Transverse colon (tissue), 4 donors: ENCODE results near the gene RIPOR1. TPM values are rescaled to one million over a fixed set of nuclear protein-coding genes. Genes with fewer than 3 reads are reported as not detected.
A peak's percentile ranks its signal among the peaks of the same experiment; 100 is the strongest.

Experiments
- DNase-seq: peaks from one replicate; pipeline ENCODE4 v3.0.0-alpha.2; 2019
- H3K27ac ChIP-seq, 4 donors: fragments of 200-600 bp; sonication (generic); 2 replicates each; pipeline ENCODE4 v1.5.1; 2016 to 2018; ENCODE audit warnings: inconsistent platforms in 4 of 4
- H3K27me3 ChIP-seq: fragments of 200-600 bp; sonication (generic); 2 replicates; pipeline ENCODE4 v1.5.1; 2017; ENCODE audit warnings: inconsistent platforms
- H3K36me3 ChIP-seq, 4 donors: fragments of 200-600 bp; sonication (generic); 2 replicates each; pipeline ENCODE4 v1.5.1; 2017 to 2019; ENCODE audit warnings: inconsistent platforms in 4 of 4
- H3K4me1 ChIP-seq, 4 donors: fragments of 200-600 bp; sonication (generic); 2 replicates each; pipeline ENCODE4 v1.5.1; 2017 to 2020; ENCODE audit warnings: inconsistent platforms in 4 of 4
- H3K4me3 ChIP-seq, 4 donors: fragments of 200-600 bp; sonication (generic); 1 replicate in 1 of 4; 2 replicates in 3 of 4; pipeline versions ENCODE4 v1.5.1 to v1.6.1; 2017 to 2019; ENCODE audit warnings: inconsistent platforms in 4 of 4
- H3K9me3 ChIP-seq, 2 donors: fragments of 200-600 bp; sonication (generic); 2 replicates each; pipeline ENCODE4 v1.5.1; 2017 to 2019; ENCODE audit warnings: inconsistent platforms in 2 of 2
- CTCF ChIP-seq, 5 experiments: fragments of 200-600 bp in 3 of 5; fragments of 450-650 bp in 2 of 5; sonication (generic) in 3 of 5; IDR thresholded peaks; 1 replicate in 2 of 5; 2 replicates in 3 of 5; pipeline ENCODE4 v1.5.1; 2016 to 2017; ENCODE audit warnings: antibody characterized with exemption in 5 of 5, inconsistent platforms in 3 of 5, mild to moderate bottlenecking in 2 of 5, moderate library complexity in 1 of 5
- EP300 ChIP-seq: sonication (generic); formaldehyde crosslinking; IDR thresholded peaks from one replicate; pipeline ENCODE4 v1.6.1; 2017; ENCODE audit warnings: antibody characterized with exemption, low read depth
- POLR2A ChIP-seq: fragments of 450-650 bp; IDR thresholded peaks from one replicate; pipeline ENCODE4 v1.6.1; 2016; ENCODE audit warnings: antibody characterized with exemption, mild to moderate bottlenecking, moderate library complexity
- POLR2AphosphoS5 ChIP-seq, 3 donors: sonication (generic); formaldehyde crosslinking; IDR thresholded peaks; one replicate each; pipeline ENCODE4 v1.6.1; 2016; ENCODE audit warnings: antibody characterized with exemption in 3 of 3
- WGBS, 2 donors: methylation state at CpG; one replicate each; pipeline ENCODE4 v1.1.5; 2018; ENCODE audit warnings: low coverage in 1 of 2; 5-methylcytosine and 5-hydroxymethylcytosine counted together
- in situ Hi-C, 4 donors: fragments of 200-750 bp; cut with MboI; loops; one replicate each; pipeline versions ENCODE4 v1.15.0 to v1.15.1; 2017; ENCODE audit warnings: low sequenced_read_pairs in 3 of 4, low pct_ligation_motif_present in 1 of 4, low pct_unique_long_range_greater_than_20kb in 1 of 4
- intact Hi-C: fragments of 100-400 bp; cut with DNase I; formaldehyde crosslinking; loops from one replicate; pipeline ENCODE4 v1.15.1; 2023; ENCODE audit warnings: low total_unique reads
- total RNA-seq, 4 donors: library from RNA; depleted of rRNA; stranded (reverse); fragments of >200 nt; gene quantifications; one replicate each; pipeline ENCODE4 v1.1.0, GENCODE V29; 2016

RIPOR1 gene
- total RNA-seq, 4 donors from 2014 or later, result 11.2 to 141 (median 24.1) TPM

GRCh38 chr16:67551972-67552371 lies 23.3 kb downstream of the RIPOR1 start:
- H3K4me1 ChIP-seq, result peaks cover 7 to 20% (median 14%) of the 10 kb centered on the region in 4 donors
- no peak for DNase-seq
- intact Hi-C loops, result no loop called here
- no peak overlapping the region for H3K4me3 ChIP-seq
- in situ Hi-C loops, result loop anchor here in 3 of 4 donors (10.0 to 25.0 kb wide), 2 partner anchors 93 to 110 kb away; partner anchors contain the start of genes ACD (in 2 of the 3), C16orf86 (in 2 of the 3), ENKD1 (in 2 of the 3) and PARD6A (in 2 of the 3)
- peak overlapping the region in 2 of 4 donors; percentile 16 to 17 for H3K27ac ChIP-seq
- no peaks in the 10 kb centered on the region for H3K27me3 ChIP-seq
- H3K36me3 ChIP-seq, result no peaks in the 10 kb centered on the region
- WGBS, 2 donors, result 88 to 100% methylated on average over 1 to 2 of the region's 2 CpGs
- TF ChIP-seq CTCF (IDR thresholded peaks at IDR 0.05), result no peak
- no peak for TF ChIP-seq POLR2AphosphoS5 (IDR thresholded peaks at IDR 0.05)
- TF ChIP-seq POLR2A, result no peak
- no peak for TF ChIP-seq EP300
- H3K9me3 ChIP-seq, result no peaks in the 10 kb centered on the region

- Histone ChIP-seq H3K4me3 (no peak overlapping the region), H3K27me3 (no peaks in the 10 kb centered on the region), H3K9me3 (no peaks in the 10 kb centered on the region), H3K4me1 (peaks cover 2 to 15% (median 9%) of the 10 kb centered on the region in 4 donors), H3K27ac (peak overlapping the region in 2 of 4 donors; percentile 16 to 17), H3K36me3 (no peaks in the 10 kb centered on the region)
- no peak for DNase-seq
- in situ Hi-C loops (loop anchor here in 3 of 4 donors (10.0 to 25.0 kb wide), 2 partner anchors 92 to 110 kb away; partner anchors contain the start of genes ACD (in 2 of the 3), C16orf86 (in 2 of the 3), ENKD1 (in 2 of the 3) and PARD6A (in 2 of the 3)), intact Hi-C loops (no loop called here)
- TF ChIP-seq EP300, result no peak
- TF ChIP-seq POLR2A, result no peak
- no peak for TF ChIP-seq CTCF (IDR thresholded peaks at IDR 0.05)
- no peak for TF ChIP-seq POLR2AphosphoS5 (IDR thresholded peaks at IDR 0.05)
- WGBS, 2 donors, result 59 to 67% methylated on average over 2 to 4 of the region's 4 CpGs
These were observed 23.8 kb downstream of the RIPOR1 start for GRCh38 chr16:67552476-67552875.

- Histone ChIP-seq H3K27ac (peak overlapping the region in 2 of 4 donors; percentile 30 to 31), H3K4me3 (no peak overlapping the region), H3K27me3 (no peaks in the 10 kb centered on the region), H3K36me3 (no peaks in the 10 kb centered on the region), H3K9me3 (no peaks in the 10 kb centered on the region), H3K4me1 (peaks cover 0 to 8% (median 3%) of the 10 kb centered on the region in 4 donors)
- no peak for TF ChIP-seq POLR2AphosphoS5 (IDR thresholded peaks at IDR 0.05)
- TF ChIP-seq EP300, result no peak
- TF ChIP-seq CTCF (IDR thresholded peaks at IDR 0.05), result no peak
- no peak for TF ChIP-seq POLR2A
- in situ Hi-C loops (loop anchor here in 3 of 4 donors (10.0 to 25.0 kb wide), 2 partner anchors 89 to 106 kb away; partner anchors contain the start of genes ACD (in 2 of the 3), C16orf86 (in 2 of the 3), ENKD1 (in 2 of the 3) and PARD6A (in 2 of the 3)), intact Hi-C loops (no loop called here)
- DNase-seq, result no peak
- 64% methylated on average over 3 of the region's 3 CpGs for WGBS, 2 donors
These were observed 27.2 kb downstream of the RIPOR1 start for GRCh38 chr16:67555795-67556212.

- no peak for TF ChIP-seq CTCF (IDR thresholded peaks at IDR 0.05)
- no peak for TF ChIP-seq POLR2A
- no peak for TF ChIP-seq EP300
- no peak for TF ChIP-seq POLR2AphosphoS5 (IDR thresholded peaks at IDR 0.05)
- H3K9me3 ChIP-seq, result no peaks in the 10 kb centered on the region
- in situ Hi-C loops, result loop anchor here in 3 of 4 donors (10.0 to 25.0 kb wide), 2 partner anchors 86 to 103 kb away; partner anchors contain the start of genes ACD (in 2 of the 3), C16orf86 (in 2 of the 3), ENKD1 (in 2 of the 3) and PARD6A (in 2 of the 3)
- H3K27ac ChIP-seq, result no peak overlapping the region
- intact Hi-C loops, result no loop called here
- peaks cover 5 to 16% (median 9%) of the 10 kb centered on the region in 4 donors for H3K4me1 ChIP-seq
- H3K27me3 ChIP-seq, result no peaks in the 10 kb centered on the region
- H3K4me3 ChIP-seq, result no peak overlapping the region
- WGBS, 2 donors, result 90 to 91% methylated on average over 1 of the region's 1 CpG
- no peaks in the 10 kb centered on the region for H3K36me3 ChIP-seq
- DNase-seq, result no peak
These were observed 30.2 kb downstream of the RIPOR1 start for GRCh38 chr16:67558859-67559258.
